BLaER1 (cell line): ENCODE measurements around the gene PDZK1.
A peak's percentile ranks its signal among the peaks of the same experiment; 100 is the strongest.
"Not testable (repeated sequence)": the region's sequence is repeated elsewhere in the genome, so short reads cannot be mapped to it uniquely, and the experiment has no call there.

ENCODE experiments used
- H3K27ac ChIP-seq: shearing (Covaris generic); formaldehyde crosslinking; 2 replicates; pipeline ENCODE4 v1.8.1; 2022
- H3K27me3 ChIP-seq: shearing (Covaris generic); formaldehyde crosslinking; 2 replicates; pipeline ENCODE4 v1.8.1; 2022
- H3K36me3 ChIP-seq: shearing (Covaris generic); formaldehyde crosslinking; 2 replicates; pipeline ENCODE4 v1.8.1; 2022
- H3K4me1 ChIP-seq: shearing (Covaris generic); formaldehyde crosslinking; 2 replicates; pipeline ENCODE4 v1.8.1; 2022
- H3K4me2 ChIP-seq: shearing (Covaris generic); formaldehyde crosslinking; 2 replicates; pipeline ENCODE4 v1.8.1; 2022
- H3K4me3 ChIP-seq: shearing (Covaris generic); formaldehyde crosslinking; 2 replicates; pipeline ENCODE4 v1.8.1; 2022
- H3K9ac ChIP-seq: shearing (Covaris generic); formaldehyde crosslinking; 2 replicates; pipeline ENCODE4 v1.8.1; 2022
- H3K9me3 ChIP-seq: shearing (Covaris generic); formaldehyde crosslinking; 2 replicates; pipeline ENCODE4 v1.8.1; 2022
- H4K20me1 ChIP-seq: shearing (Covaris generic); formaldehyde crosslinking; 2 replicates; pipeline ENCODE4 v1.8.1; 2022
- Cebpa-rat ChIP-seq: shearing (Covaris generic); IDR thresholded peaks from 2 replicates; pipeline ENCODE4 v1.8.1; 2022

Gene PDZK1

DNA sequence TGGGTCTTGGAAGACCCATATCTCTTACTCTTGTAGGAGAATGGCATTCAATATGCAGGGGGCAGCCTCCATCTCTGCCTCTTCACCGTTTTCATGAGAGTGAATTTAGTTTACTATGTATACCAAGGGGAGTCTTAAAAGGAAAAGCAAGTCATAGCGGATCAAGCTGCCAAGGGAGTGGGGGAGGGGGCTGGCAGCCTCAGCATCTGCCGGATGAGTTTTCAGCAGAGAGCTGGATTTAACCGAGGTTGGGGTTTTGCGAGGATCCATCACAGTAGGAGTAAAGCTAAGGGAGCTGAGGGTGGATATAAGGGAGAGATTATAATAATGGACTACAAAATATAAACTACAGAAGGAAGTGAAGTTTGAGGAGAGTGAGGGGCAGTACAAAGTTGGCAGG is 22.0 kb upstream of the PDZK1 start:
- Histone ChIP-seq H3K4me1 (peaks cover 11% of the 10 kb centered on the region), H3K27ac (no peak overlapping the region), H3K4me2 (no peak overlapping the region), H3K36me3 (peaks cover 8% of the 10 kb centered on the region; the same call in 1 of the 2 replicates), H3K9me3 (no peaks in the 10 kb centered on the region), H4K20me1 (no peaks in the 10 kb centered on the region), H3K27me3 (no peaks in the 10 kb centered on the region), H3K4me3 (no peak overlapping the region), H3K9ac (no peak overlapping the region)
- no peak for TF ChIP-seq Cebpa-rat

GRCh38 chr1:145726193-145726592 is 19.0 kb upstream of the PDZK1 start:
- H3K27ac ChIP-seq, H3K4me3 ChIP-seq, H3K36me3 ChIP-seq, H3K27me3 ChIP-seq, H3K9ac ChIP-seq, H3K4me2 ChIP-seq, H4K20me1 ChIP-seq, H3K4me1 ChIP-seq, H3K9me3 ChIP-seq: not testable (repeated sequence)

DNA sequence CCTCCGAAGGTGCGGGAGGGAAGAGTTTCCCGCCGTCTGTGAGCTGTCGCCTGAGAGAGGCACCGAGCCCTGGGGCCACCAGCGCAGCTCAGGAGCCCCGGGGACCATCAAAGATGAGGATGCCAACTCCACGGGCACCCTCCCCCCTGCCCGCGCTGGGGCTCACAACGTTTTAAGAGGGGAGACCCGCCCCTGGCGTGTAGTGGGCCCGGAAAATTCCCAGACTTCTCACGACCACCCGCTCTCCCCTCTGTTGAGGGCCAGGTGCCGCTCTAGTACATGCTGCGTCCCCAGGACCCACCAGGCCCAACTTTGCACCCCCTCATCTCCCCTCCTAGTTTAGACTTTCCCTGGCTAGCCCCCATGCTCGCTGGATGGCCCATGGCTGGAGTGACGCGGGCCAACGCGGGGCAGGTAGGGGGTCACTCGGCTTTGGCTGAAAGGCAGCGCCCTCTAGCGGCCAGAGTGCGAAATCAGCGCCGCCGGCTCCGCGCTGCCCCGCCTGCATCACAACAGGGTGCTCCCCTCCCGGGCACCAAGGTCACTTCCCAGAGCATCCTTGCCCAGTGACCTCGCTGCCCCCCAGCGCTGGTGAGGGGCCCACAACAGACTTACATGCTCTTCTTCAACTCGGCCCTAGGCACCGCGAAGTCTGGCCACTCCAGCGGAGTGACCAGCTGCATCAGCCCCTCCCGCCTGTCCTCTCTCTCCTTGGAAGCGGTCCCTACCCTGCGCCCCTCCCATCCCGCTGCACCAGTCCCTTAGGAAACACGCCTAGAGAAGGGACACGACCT is 13.9 kb upstream of the PDZK1 start:
- no peak overlapping the region for H3K27ac ChIP-seq
- H3K4me1 ChIP-seq = peaks cover 8% of the 10 kb centered on the region; the same call in 1 of the 2 replicates
- H3K9me3 ChIP-seq = no peaks in the 10 kb centered on the region
- no peaks in the 10 kb centered on the region for H4K20me1 ChIP-seq
- H3K27me3 ChIP-seq = peaks cover 13% of the 10 kb centered on the region
- H3K36me3 ChIP-seq = no peaks in the 10 kb centered on the region
- 0 out of 2 replicates have a peak overlapping the region, but pooled peaks have one; percentile 46 for H3K4me3 ChIP-seq
- no peak for TF ChIP-seq Cebpa-rat
- peak overlapping the region; percentile 82 for H3K4me2 ChIP-seq
- H3K9ac ChIP-seq = no peak overlapping the region

GRCh38 chr1:145720556-145720877 is 13.3 kb upstream of the PDZK1 start:
- H3K9ac ChIP-seq = no peak overlapping the region
- H4K20me1 ChIP-seq = no peaks in the 10 kb centered on the region
- H3K9me3 ChIP-seq = no peaks in the 10 kb centered on the region
- peaks cover 8% of the 10 kb centered on the region; the same call in 1 of the 2 replicates for H3K4me1 ChIP-seq
- no peak overlapping the region for H3K4me3 ChIP-seq
- peak overlapping the region; percentile 82; the same call in 1 of the 2 replicates for H3K4me2 ChIP-seq
- H3K27me3 ChIP-seq = peaks cover 13% of the 10 kb centered on the region
- TF ChIP-seq Cebpa-rat = no peak
- no peak overlapping the region for H3K27ac ChIP-seq
- no peaks in the 10 kb centered on the region for H3K36me3 ChIP-seq

DNA sequence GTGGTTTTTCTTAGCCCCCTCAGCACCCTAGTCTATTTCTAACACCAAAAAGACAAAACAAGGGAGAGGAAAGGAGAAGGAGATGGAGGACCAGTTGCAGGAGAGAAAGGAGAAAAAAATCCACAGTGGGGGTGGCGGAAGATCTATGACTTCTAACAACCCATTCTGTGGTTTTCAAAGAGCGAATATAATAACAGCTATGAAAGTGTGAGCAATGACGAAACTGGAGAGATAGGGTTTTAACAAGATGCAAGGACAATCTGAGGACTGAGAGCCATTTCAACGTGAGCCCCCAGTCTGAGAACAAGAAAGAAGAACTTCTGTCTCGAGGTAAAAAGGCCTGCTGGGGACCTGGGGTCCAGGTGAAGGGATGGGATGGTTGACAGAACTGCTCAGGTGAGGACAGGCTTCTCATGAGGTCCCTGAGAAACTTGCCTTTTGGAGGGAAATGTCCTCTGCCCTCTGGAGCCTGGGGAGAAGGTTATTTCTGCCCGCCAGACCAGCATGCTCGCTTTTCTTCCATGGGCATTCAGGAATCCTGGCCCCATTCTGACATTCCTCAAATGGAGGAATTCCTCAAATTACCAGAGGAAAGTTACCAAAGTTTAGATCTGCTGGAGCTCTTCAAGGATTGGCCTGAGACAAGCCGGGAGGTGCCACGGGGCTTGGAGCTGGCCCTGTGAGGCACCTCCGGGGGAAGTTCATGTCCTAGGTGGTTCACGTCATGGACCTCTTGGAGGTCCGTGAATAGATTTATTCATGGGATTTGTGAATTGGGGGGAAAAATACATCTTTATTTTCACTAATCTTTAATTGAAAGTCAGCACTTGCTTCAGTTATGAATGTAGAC is 12.3 kb upstream of the PDZK1 start, which contains the start of gene CD160:
CD160 (plus strand) TSS at position 270 of the 850 bp plus-strand sequence. CDS start 8,829 bp downstream, outside the sequence.
- Histone ChIP-seq H4K20me1 (no peaks in the 10 kb centered on the region), H3K36me3 (no peaks in the 10 kb centered on the region), H3K9ac (no peak within 1 kb of the TSS), H3K4me3 (no peak within 1 kb of the TSS), H3K4me1 (peaks cover 8% of the 10 kb centered on the region; the same call in 1 of the 2 replicates), H3K27ac (no peak within 1 kb of the TSS), H3K4me2 (no peak within 1 kb of the TSS), H3K9me3 (no peaks in the 10 kb centered on the region), H3K27me3 (peaks cover 13% of the 10 kb centered on the region)
- no peak for TF ChIP-seq Cebpa-rat

GRCh38 chr1:145718465-145718864 is 11.3 kb upstream of the PDZK1 start:
- H3K27ac ChIP-seq, H3K9me3 ChIP-seq, H3K4me1 ChIP-seq, H4K20me1 ChIP-seq, H3K9ac ChIP-seq, H3K4me2 ChIP-seq, H3K4me3 ChIP-seq, H3K36me3 ChIP-seq: not testable (repeated sequence)
- H3K27me3 ChIP-seq = peaks cover 13% of the 10 kb centered on the region

GRCh38 chr1:145717833-145718232 is 10.7 kb upstream of the PDZK1 start:
- no peak overlapping the region for H3K4me3 ChIP-seq
- H3K36me3 ChIP-seq = no peaks in the 10 kb centered on the region
- no peak overlapping the region for H3K9ac ChIP-seq
- H3K4me2 ChIP-seq = no peak overlapping the region
- no peak for TF ChIP-seq Cebpa-rat
- H4K20me1 ChIP-seq = no peaks in the 10 kb centered on the region
- peaks cover 8% of the 10 kb centered on the region; the same call in 1 of the 2 replicates for H3K4me1 ChIP-seq
- peaks cover 13% of the 10 kb centered on the region for H3K27me3 ChIP-seq
- no peak overlapping the region for H3K27ac ChIP-seq
- H3K9me3 ChIP-seq = no peaks in the 10 kb centered on the region

GRCh38 chr1:145716641-145717345 is 9.6 kb upstream of the PDZK1 start:
- Histone ChIP-seq H3K9me3 (no peaks in the 10 kb centered on the region), H3K9ac (no peak overlapping the region), H3K4me2 (no peak overlapping the region), H3K27me3 (peaks cover 13% of the 10 kb centered on the region), H3K4me1 (peaks cover 8% of the 10 kb centered on the region; the same call in 1 of the 2 replicates), H3K4me3 (no peak overlapping the region), H3K36me3 (no peaks in the 10 kb centered on the region), H4K20me1 (no peaks in the 10 kb centered on the region), H3K27ac (no peak overlapping the region)
- TF ChIP-seq Cebpa-rat = no peak

DNA sequence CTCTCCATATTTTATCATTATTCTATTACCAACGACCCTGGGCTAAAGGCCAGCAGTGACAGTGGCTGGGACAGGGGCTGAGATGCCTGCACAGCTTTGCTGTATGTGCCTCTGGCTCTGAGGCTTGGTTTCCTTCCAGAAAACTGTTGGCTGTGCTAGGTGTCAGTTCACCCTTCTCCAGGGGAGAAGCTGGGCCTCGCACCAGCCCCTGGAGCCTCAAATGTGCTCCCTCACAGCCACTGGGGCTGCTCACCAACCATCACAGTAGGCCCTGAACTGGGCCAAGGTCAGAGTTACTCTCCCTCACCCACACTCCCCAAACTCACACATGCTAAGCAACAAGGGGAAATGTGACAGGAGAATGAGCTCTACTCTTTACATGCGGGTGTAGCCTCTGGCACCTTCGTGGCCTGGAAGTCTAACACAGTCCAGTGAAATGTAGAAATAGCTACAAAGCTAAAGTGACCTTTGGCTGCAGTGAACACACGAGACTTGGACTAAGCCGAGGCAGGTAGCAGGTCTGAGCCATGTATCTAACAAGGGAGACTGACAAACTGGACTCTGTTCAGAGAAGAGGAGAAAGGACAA is 7.5 kb upstream of the PDZK1 start:
- Histone ChIP-seq H4K20me1 (no peaks in the 10 kb centered on the region), H3K4me3 (no peak overlapping the region), H3K27me3 (no peaks in the 10 kb centered on the region), H3K27ac (no peak overlapping the region), H3K9ac (no peak overlapping the region), H3K36me3 (no peaks in the 10 kb centered on the region), H3K9me3 (no peaks in the 10 kb centered on the region), H3K4me1 (no peaks in the 10 kb centered on the region), H3K4me2 (no peak overlapping the region)
- TF ChIP-seq Cebpa-rat = no peak
